ENCODE data around the gene FKBP1A.

DNA sequence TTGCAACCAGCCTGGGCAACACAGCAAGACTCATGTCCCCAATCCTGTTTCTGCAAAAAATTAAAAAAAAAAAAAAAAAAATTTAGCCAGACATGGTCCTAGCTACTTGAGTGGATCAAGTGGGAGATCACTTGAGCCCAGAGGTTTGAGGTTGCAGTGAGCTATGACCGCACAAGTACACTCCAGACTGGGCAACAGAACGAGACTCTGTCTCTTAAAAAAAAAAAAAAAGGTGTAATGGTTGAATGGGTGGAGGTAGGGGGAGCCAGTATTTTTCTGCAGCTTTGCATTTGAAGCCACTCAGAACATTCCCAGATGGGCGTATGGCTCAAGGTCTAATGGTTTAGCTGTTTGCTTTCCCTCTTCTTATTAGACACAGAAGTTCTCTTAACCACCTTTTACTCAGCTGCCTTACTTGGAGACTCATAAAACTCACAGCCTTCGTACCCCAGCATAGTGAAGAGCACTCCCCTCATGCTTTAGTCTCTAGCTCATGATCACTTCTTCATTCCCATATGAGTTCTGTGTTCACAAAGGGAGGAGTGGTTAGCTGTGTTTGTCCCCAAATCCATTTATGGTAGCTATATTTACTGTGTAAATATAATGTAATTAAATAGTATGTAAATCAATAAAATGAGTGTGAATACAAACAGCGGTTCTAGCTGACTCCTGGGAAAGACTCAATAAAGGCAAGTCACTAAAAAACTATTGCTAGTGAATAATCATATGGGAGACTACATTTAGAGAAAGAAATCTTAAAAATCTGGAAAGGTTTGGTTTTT, 9.0 kb downstream of the FKBP1A start:
- TF ChIP-seq, protein P1, sequence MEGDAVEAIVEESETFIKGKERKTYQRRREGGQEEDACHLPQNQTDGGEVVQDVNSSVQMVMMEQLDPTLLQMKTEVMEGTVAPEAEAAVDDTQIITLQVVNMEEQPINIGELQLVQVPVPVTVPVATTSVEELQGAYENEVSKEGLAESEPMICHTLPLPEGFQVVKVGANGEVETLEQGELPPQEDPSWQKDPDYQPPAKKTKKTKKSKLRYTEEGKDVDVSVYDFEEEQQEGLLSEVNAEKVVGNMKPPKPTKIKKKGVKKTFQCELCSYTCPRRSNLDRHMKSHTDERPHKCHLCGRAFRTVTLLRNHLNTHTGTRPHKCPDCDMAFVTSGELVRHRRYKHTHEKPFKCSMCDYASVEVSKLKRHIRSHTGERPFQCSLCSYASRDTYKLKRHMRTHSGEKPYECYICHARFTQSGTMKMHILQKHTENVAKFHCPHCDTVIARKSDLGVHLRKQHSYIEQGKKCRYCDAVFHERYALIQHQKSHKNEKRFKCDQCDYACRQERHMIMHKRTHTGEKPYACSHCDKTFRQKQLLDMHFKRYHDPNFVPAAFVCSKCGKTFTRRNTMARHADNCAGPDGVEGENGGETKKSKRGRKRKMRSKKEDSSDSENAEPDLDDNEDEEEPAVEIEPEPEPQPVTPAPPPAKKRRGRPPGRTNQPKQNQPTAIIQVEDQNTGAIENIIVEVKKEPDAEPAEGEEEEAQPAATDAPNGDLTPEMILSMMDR (IDR thresholded peaks at IDR 0.05; ENCODE audit: low read depth, low read length), result no peak
- TF ChIP-seq EZH2phosphoT487 (IDR thresholded peaks at IDR 0.05; ENCODE audit: low read depth), result no peak

All from OCI-LY3 (cell line).